Measurements from ENCODE around the gene TMEM217. TPM values are rescaled to one million over a fixed set of nuclear protein-coding genes. Genes with fewer than 3 reads are reported as not detected.

The TMEM217 gene
- total and polyA plus RNA-seq, 7 donors: 0.55 to 5.3 (median 0.80) TPM; not detected in 1

- TF ChIP-seq POLR2AphosphoS5 (IDR thresholded peaks at IDR 0.05) (no peak), CTCF (IDR thresholded peaks at IDR 0.05) (no peak), EP300 (IDR thresholded peaks at IDR 0.05) (no peak), POLR2A (IDR thresholded peaks at IDR 0.05) (no peak)
- Histone ChIP-seq H3K4me3 (peak overlapping the region in 3 of 4 donors; percentile 88 to 97 (median 97)), H3K9me3 (no peaks in the 10 kb centered on the region), H3K27ac (peak overlapping the region; percentile 95 to 99 (median 98)), H3K4me1 (peaks cover 0 to 44% (median 39%) of the 10 kb centered on the region in 4 donors), H3K36me3 (peaks cover 3 to 36% (median 25%) of the 10 kb centered on the region in 4 donors), H3K27me3 (no peaks in the 10 kb centered on the region)
- 77 to 90% methylated on average over 7 of the region's 7 CpGs for WGBS, 2 donors
- no peak for DNase-seq
- intact Hi-C loops (cut with DNase I): loop anchor here (1.0 to 2.0 kb wide), 3 partner anchors 38 to 122 kb away; no protein-coding TSS in a partner anchor
Observed at GRCh38 chr6:37172912-37173492, 84.9 kb downstream of the TMEM217 start.

DNA sequence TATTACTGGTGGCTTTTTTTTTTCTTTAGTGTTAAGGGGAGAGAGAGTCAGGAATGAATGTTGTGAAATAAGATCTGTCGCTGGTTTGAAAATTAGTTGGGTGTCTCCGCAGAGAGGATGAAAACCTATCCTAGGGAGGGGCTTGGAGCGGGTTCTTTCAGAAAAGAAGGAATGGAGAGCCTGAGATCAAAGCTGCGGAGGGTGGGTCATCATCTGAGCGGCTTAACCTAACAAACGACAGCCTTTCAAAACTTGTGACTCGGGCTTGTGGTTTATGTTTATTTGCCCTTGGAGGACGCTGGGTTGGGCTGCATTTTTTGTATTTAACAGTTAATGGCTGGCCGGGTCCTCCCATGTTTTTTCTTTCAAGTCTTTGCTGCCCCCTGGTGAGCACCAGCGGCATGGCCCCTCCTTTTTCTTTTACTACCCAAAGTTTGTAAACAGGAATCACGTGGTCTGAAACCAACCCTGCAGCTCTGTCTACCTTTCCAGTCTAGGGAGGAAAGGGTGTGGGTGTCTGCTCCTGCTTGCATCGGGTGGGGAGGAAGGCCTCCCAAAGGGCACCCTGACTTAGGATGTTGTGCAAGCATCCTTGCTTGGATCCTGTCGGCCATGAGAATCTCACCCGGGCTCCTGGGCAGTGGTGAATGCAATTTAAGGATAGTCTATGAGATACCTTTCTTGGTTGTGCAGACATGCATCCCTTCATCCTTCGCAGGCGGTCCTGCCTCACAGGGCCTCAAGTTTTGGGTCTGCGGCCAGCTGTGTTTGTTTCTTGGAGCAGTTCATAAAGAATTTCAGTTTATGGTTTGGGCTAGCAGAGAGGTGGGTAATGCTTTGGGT lies 85.8 kb downstream of the TMEM217 start:
- peak overlapping the region; percentile 95 to 99 (median 98) for H3K27ac ChIP-seq
- TF ChIP-seq POLR2AphosphoS5 (IDR thresholded peaks at IDR 0.05): peak; percentile 22 to 57 (median 54)
- TF ChIP-seq EP300 (IDR thresholded peaks at IDR 0.05): no peak
- no peak for TF ChIP-seq POLR2A (IDR thresholded peaks at IDR 0.05)
- peak; percentile 92 to 98 (median 94) for TF ChIP-seq CTCF (IDR thresholded peaks at IDR 0.05)
- H3K4me3 ChIP-seq: peak overlapping the region; percentile 88 to 97 (median 94)
- intact Hi-C loops (cut with DNase I): loop anchor here (1.0 to 2.0 kb wide), 5 partner anchors 39 to 185 kb away; partner anchors contain the start of gene MTCH1
- DNase-seq: peak; percentile 95
- no peaks in the 10 kb centered on the region for H3K27me3 ChIP-seq
- WGBS, 2 donors: 7 to 11% methylated on average over 17 of the region's 17 CpGs
- peaks cover 3 to 36% (median 25%) of the 10 kb centered on the region in 4 donors for H3K36me3 ChIP-seq
- peaks cover 0 to 44% (median 39%) of the 10 kb centered on the region in 4 donors for H3K4me1 ChIP-seq
- H3K9me3 ChIP-seq: no peaks in the 10 kb centered on the region

DNA sequence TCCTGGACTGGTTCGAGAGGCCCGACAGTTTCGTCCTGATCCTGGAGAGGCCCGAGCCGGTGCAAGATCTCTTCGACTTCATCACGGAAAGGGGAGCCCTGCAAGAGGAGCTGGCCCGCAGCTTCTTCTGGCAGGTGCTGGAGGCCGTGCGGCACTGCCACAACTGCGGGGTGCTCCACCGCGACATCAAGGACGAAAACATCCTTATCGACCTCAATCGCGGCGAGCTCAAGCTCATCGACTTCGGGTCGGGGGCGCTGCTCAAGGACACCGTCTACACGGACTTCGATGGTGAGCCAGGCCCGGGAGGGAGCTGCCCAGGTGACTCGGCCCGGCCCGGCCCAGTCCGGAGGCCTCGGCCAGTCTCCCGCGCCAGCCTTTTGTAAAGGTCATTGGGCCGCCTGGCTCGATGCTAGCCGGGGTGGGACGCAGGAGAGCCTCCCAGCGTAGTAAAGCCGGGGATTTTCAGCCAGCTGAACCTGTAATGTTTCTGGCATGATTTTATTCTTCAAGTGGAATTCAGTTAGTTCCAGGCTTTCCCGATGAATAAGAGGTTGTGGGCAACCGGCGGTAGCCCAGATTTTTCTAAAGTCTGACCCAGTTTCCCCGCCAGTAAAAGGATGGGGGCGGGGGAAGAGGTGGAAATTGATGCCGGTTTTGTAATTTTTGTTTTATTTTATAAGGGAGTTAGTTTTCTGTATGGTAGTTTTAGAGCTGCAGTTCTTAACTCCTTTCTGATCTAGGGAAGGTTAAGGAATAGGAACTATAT lies 86.6 kb downstream of the TMEM217 start:
- peak overlapping the region; percentile 95 to 99 (median 98) for H3K27ac ChIP-seq
- no peaks in the 10 kb centered on the region for H3K9me3 ChIP-seq
- no peaks in the 10 kb centered on the region for H3K27me3 ChIP-seq
- intact Hi-C loops (cut with DNase I): loop anchor here (2.0 kb wide), 2 partner anchors 69 to 185 kb away; partner anchors contain the start of gene MTCH1
- TF ChIP-seq EP300 (IDR thresholded peaks at IDR 0.05): no peak
- no peak for TF ChIP-seq POLR2A (IDR thresholded peaks at IDR 0.05)
- peak in 1 of 4 donors; percentile 17 for TF ChIP-seq POLR2AphosphoS5 (IDR thresholded peaks at IDR 0.05)
- no peak for TF ChIP-seq CTCF (IDR thresholded peaks at IDR 0.05)
- H3K4me3 ChIP-seq: peak overlapping the region; percentile 88 to 97 (median 94)
- H3K4me1 ChIP-seq: peaks cover 0 to 44% (median 39%) of the 10 kb centered on the region in 4 donors
- H3K36me3 ChIP-seq: peaks cover 3 to 36% (median 25%) of the 10 kb centered on the region in 4 donors
- 0 to 1% methylated on average over 45 of the region's 45 CpGs for whole genome bisulfite sequencing, 2 donors
- peak; percentile 86 for DNase-seq
